C1 segment of cervical spinal cord (tissue), 14 donors: ENCODE data around the gene ALPL.
A peak's percentile ranks its signal among the peaks of the same experiment; 100 is the strongest.
"Not testable (repeated sequence)": the region's sequence is repeated elsewhere in the genome, so short reads cannot be mapped to it uniquely, and the experiment has no call there.

ENCODE experiments used
- DNase-seq, 14 donors: peaks; one replicate each; lab custom pipeline; 2025; lab: John Stamatoyannopoulos, UW

Gene ALPL

GRCh38 chr1:21553116-21553926, 44.1 kb downstream of the ALPL start:
- DNase-seq = no peak

- no peak for DNase-seq
These were observed 50.8 kb downstream of the ALPL start for GRCh38 chr1:21559788-21560567.

- no peak for DNase-seq
These were observed 51.9 kb downstream of the ALPL start for GRCh38 chr1:21560916-21561638.

DNA sequence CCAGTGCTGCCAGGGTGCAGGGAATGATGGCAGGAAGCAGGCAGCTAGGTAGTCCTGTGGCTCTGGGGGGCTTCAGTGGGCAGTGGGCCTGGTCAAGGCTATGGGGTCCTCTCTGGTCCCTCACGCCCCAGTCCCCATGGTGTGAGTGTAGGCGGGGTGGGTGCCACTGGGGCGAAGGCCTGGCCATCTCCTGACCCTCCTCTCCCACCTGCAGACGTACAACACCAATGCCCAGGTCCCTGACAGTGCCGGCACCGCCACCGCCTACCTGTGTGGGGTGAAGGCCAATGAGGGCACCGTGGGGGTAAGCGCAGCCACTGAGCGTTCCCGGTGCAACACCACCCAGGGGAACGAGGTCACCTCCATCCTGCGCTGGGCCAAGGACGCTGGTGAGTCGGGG, 53.7 kb downstream of the ALPL start:
- no peak for DNase-seq

- DNase-seq = no peak
These were observed 54.7 kb downstream of the ALPL start for GRCh38 chr1:21563971-21564370.

DNA sequence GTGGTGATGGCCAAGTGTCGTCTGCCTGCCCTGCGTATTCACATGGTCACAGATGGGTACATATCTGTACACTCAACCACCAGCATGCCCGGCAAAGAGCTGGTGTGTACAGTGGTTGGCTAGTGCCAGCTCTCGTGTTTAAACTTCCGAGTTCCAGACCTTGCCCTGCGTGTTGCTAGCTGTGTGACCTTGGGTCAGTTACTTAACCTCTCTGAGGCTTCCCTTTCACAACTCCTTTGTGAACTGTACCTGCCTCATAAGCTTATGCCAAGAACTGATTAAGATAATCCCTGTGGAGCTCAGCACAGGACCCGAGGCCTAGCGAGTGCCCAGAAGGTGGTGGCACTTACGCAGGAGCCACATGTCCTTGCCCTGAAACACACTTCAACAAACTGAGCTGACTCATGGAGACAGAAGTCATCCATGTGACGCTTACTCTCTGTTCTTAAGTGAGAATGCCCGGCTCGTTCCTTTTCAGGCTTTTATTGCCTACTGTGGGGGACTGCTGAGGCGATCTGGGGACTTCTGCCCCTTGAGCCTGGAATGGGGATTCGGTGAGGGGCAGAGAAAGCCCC, 55.4 kb downstream of the ALPL start:
- DNase-seq = no peak

GRCh38 chr1:21565285-21565684, 56.1 kb downstream of the ALPL start:
- no peak for DNase-seq

DNA sequence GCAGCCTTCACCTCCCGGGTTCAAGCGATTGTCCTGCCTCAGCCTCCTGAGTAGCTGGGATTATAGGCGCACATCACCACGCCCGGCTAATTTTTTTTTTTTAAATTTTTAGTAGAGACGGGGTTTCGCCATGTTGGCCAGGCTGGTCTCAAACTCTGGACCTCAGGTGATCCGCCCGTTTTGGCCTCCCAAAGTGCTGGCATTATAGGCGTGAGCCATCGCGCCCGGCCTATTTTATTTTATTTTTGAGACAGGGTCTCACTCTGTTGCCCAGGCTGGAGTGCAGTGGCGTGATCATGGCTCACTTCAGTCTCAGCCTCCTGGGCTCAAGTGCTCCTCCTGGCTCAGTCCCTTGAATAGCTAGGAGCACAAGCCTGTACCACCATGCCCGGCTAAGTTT, 57.1 kb downstream of the ALPL start:
- not testable (repeated sequence) for DNase-seq

DNA sequence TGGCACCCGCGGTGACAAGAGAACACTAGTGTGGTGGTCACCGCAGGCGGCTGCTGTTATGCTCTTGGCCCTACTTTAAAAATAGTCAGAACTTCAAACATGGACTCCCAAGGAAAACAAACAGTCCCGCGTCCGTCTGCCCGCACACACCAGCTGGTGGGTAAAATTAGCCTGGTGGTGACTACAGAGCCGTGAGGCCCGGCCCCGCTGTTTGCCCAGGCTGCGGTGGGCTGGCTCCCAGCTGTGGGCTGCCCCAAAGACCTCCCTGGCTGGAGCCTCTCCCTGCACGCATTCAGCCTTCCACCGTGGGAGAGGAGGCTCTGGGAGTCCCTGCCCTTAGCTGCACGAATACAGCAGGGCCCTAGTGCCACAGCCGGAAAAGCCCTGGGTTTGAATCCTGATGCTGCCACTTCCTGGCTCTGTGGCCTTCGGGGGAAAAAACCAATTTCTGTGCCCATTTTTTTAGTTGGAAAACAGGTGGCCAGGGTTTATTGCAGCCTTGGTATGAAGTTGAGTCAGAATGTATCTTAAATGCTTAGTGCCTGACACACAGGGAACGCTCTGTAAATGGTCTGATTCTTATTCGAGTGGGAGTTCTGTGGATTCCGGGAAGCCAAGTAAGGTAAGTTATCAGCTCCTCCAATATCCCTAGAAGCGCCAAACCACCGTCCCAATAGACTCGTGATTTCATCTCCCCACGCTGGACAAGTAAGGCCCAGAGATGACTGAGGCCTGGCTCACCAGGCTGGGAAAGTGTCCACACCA, 58.2 kb downstream of the ALPL start:
- no peak for DNase-seq

- DNase-seq = peak in 1 of 14 donors; percentile 35
These were observed 59.0 kb downstream of the ALPL start for GRCh38 chr1:21568006-21568746.

- DNase-seq = no peak
These were observed 59.7 kb downstream of the ALPL start for GRCh38 chr1:21568809-21569385.

DNA sequence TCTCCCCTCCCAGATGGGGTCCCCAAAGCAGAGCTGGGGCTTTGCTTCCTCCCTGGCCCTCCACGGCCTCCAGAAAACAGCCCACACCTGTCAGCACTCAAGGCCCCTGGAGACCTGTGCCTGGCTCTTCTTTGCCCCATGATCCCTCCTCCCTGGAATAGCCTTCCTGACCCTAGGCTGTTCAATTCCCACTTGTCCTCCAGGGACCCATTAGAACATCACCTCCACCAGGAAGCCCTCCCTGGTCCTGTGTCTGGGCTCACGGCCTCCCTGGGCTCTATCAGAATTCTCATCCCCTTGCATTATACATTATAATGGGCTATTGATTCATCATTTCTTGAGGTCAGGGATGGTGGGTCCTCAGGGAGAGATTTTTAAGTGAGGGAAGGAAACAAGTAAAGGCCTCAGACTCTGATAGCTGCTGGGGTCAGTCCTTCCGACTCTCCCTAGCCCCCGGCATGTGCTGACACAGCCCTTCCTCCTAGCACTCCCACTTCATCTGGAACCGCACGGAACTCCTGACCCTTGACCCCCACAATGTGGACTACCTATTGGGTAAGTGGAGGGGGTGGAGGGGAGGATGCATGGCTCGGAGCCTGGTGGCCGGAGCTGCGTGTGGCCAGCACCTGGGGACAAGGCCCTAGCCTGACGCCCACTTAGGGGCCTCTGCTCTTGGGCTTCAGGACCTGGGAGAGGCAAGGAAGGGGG, 60.8 kb downstream of the ALPL start:
- no peak for DNase-seq

- no peak for DNase-seq
These were observed 61.3 kb downstream of the ALPL start for GRCh38 chr1:21570528-21570875.

DNA sequence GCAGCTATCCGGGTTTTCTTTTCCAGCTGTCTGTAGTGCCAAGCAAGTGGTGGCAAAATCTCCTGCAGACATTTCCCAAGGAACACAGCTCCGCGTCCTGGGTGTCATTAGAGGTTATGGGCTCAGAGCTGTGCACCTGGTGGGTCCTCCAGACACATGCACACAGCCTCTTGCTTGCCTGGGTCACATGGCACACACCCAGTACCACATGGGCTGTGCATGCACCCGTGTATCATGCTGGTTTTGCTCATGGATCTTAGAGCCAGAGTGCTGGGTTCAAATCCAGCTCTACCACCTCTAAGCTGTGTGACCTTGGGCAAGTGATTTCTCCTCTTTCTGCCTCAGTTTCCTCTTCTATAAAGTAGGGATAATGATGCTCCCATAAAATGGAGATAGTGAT, 61.7 kb downstream of the ALPL start:
- no peak for DNase-seq

DNA sequence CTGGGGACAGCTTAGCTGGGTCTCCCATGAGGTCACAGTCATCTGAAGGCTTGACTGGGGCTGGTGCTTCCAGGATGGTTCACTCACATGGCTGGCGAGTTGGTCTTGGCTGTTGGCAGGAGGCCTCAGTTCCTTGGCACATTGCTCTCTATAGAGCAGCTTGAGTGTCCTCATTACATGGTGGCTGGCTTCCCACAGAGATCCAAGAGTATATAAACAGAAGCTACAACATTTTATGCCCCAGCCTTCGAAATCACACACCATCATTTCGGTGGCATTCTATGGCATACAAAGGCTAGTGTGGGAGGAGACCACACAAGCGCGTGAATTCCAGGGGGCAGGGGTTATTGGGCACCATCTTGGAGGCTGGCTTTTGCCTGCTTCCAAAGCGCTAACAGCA, 63.0 kb downstream of the ALPL start:
- DNase-seq = no peak

GRCh38 chr1:21572735-21573277, 63.6 kb downstream of the ALPL start:
- DNase-seq = no peak

- no peak for DNase-seq
These were observed 64.3 kb downstream of the ALPL start for GRCh38 chr1:21573475-21573874.

DNA sequence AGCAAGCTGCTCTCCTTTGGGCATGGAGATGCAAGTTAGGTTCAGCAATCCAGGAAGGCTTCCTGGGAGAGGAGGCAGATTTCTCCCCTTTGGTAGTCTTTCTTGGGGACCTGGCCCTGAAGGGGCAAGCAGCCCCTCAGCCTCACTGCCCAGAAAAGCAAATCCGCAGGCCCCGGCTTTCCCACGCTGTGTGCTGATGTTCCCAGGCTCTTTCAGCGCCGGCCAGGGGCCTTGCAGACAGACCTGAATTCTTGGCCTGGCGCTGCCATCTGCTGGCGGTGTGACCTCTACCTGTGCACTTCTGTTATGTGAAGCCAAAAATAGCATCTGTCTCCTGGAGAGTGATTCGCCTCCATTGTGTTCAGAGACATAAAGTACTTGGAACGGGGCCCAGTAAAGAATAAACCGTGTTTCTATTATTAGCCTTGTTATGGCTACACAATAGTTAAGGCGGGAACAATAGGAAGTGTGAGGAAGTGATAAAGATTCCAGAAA, 64.8 kb downstream of the ALPL start:
- DNase-seq = peak in 7 of 14 donors; percentile 4 to 89 (median 16)
